PFSK-1 (cell line): ENCODE data around the gene DLST.

Source experiments
- FOXP2 ChIP-seq: optimal IDR thresholded peaks from 2 replicates; pipeline ENCODE3; 2011; ENCODE audit warnings: borderline replicate concordance, control low read depth, inconsistent platforms; ENCODE audit not compliant: insufficient read depth; ENCODE audit errors: extremely low read length, extremely low read depth
- POLR2AphosphoS5 ChIP-seq: IDR thresholded peaks from 2 replicates; pipeline ENCODE4 v1.6.1; 2012; ENCODE audit warnings: low read depth, mild to moderate bottlenecking, control low read depth, low read length, moderate library complexity
- REST ChIP-seq, 2 experiments: IDR thresholded peaks; 2 replicates each; pipeline versions ENCODE4 v1.6.1 to v1.8.0; 2011 to 2012; ENCODE audit warnings: low read depth in 2 of 2, low read length in 2 of 2, control low read depth in 1 of 2, inconsistent platforms in 1 of 2, mild to moderate bottlenecking in 1 of 2, moderate library complexity in 1 of 2; ENCODE audit not compliant: insufficient read depth in 1 of 2
- SIN3A ChIP-seq: IDR thresholded peaks from 2 replicates; pipeline ENCODE4 v1.6.1; 2012; ENCODE audit warnings: mild to moderate bottlenecking, low read length, moderate library complexity, borderline replicate concordance; ENCODE audit not compliant: insufficient read depth
- TAF1 ChIP-seq: IDR thresholded peaks from 2 replicates; pipeline ENCODE4 v1.6.1; 2012; ENCODE audit warnings: low read length, control low read depth, borderline replicate concordance; ENCODE audit not compliant: insufficient read depth

The DLST gene

DNA sequence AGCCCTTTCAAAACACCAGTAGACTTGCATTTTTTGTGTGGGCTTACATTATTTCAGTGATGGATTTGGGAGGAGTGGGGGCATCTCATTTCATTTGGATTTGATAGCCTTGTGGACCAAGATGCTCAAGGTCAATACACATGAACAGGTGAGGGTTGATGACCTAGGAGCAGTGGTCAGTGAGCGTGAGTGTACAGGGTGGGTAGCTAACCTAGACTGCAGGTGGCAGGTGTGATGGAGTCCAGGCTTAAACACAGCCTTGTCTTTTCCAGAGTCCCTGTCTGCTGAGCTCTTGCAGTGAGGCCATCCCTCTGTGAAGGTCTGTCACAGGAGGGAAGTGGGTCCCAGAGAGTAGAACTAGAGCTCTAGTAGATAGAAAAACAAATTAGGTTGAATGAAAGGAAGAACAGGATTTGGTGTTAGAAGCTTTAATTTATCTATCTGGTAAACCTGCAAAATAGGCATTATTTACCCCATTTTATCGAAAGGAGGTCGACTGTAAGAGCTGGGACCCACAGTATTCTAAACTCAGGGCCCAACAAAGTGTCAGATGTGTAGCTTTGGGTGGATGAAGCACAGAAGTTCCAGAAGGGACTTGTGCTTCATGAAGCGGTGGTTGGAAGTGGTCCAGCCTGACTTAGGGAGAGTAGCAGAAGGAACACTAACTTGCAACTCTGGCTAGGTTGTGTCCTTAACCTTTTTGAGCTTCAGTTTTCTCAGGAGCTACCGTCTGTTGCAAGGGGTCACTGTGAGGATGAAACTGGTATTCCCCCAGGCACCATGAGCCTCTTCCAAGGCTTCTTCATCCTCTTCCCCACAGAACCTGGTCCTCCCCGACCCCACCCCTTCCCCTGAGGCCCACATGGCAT lies 23.2 kb downstream of the DLST start:
- TF ChIP-seq TAF1, result no peak

DNA sequence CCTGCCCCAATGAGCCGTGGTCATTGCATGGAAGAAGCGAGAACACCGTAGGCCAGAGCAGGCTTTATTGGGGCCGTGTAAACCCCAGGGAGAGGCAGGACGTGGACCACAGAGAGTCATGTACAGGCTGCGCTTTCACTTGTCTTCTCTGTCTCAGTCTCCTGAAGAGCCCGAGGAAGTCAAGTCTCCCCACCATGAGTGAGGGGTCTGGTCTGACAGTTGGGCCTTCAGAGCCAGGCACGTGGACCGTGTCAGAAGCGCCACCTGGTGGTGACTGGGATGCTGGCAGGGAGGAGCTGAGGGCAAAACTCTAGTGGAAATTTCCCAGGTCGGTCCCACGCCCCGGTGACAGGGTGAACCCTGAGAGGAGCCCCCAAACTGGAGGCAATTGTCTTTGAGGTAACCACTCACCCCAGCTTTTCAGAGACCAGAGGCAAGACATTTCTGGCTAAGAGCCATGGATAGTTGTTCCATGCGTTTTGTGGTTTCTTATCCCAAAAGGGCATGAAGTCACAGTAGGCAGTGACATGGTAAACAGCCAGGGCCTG lies 24.0 kb downstream of the DLST start:
- TF ChIP-seq POLR2AphosphoS5, result peak; percentile 57; the same call in 1 of the 2 replicates
- TF ChIP-seq TAF1, result no peak

GRCh38 chr14:74906925-74907521 lies 25.3 kb downstream of the DLST start:
- no peak for TF ChIP-seq SIN3A
- no peak for TF ChIP-seq FOXP2
- TF ChIP-seq REST (IDR thresholded peaks at IDR 0.05; ENCODE audit: insufficient read depth in 1 of 2, low read depth in 2 of 2, low read length in 2 of 2), result no peak
- no peak for TF ChIP-seq TAF1
- no peak for TF ChIP-seq POLR2AphosphoS5

DNA sequence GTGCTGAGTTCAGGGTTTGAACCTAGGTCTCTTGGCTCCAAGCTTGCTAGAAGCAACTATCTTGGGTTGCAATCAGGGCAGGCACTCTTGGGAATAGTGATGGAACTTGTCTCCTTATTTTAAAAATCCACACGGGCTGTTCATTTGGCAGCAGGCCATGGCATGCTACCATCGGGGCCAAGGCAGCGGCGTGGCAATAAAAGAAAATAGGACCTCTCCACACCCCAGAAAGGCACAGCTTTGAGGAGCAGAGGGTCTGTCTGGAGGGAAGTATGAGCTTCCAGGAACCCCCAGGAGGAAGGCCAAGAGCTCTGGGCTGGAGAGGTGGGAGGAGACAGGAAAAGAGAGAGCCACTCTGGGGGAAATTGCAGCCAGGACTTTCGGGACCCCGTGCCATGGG lies 26.0 kb downstream of the DLST start:
- TF ChIP-seq REST (IDR thresholded peaks at IDR 0.05; ENCODE audit: insufficient read depth in 1 of 2, low read depth in 2 of 2, low read length in 2 of 2), result no peak
- TF ChIP-seq POLR2AphosphoS5, result no peak
- TF ChIP-seq TAF1, result no peak
- TF ChIP-seq FOXP2, result no peak
- TF ChIP-seq SIN3A, result no peak

GRCh38 chr14:74908861-74909341 lies 27.2 kb downstream of the DLST start:
- TF ChIP-seq TAF1 (no peak), POLR2AphosphoS5 (no peak), REST (IDR thresholded peaks at IDR 0.05; ENCODE audit: insufficient read depth in 1 of 2, low read depth in 2 of 2, low read length in 2 of 2) (no peak), SIN3A (no peak), FOXP2 (no peak)

DNA sequence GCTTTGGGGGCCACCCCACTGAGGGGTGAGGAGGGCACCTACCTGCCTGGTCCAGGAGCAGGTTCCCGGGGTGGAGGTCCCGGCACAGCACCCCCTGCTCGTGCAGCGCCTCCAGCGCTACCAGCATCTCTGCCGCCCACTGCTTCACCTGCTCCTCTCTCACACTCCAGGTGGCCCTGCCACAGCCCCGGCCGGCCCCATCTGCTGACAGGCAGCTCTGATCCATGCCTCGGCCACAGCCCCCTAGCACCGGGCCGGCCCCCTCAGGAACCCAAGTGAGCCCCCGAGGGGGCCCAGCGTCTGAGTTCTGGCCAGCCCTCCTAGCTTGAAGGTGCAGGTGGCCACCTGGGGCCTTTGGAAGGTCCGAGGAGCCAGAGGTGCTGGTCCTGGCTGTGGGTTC lies 27.8 kb downstream of the DLST start:
- TF ChIP-seq SIN3A (no peak), POLR2AphosphoS5 (no peak), REST (IDR thresholded peaks at IDR 0.05; ENCODE audit: insufficient read depth in 1 of 2, low read depth in 2 of 2, low read length in 2 of 2) (no peak), TAF1 (no peak)
